Stimulated activated CD4-positive, alpha-beta T cell treated with anti-CD3 and anti-CD28 coated beads, Interleukin-12 subunit alpha, Interleukin-12 subunit beta, amount 100 ng/mL, for 4 hours (primary cell): ENCODE data around the gene NPHP4.

Experiments used
- DNase-seq: peaks from one replicate; pipeline ENCODE4 v3.0.0-alpha.2; 2020

NPHP4 gene

DNA sequence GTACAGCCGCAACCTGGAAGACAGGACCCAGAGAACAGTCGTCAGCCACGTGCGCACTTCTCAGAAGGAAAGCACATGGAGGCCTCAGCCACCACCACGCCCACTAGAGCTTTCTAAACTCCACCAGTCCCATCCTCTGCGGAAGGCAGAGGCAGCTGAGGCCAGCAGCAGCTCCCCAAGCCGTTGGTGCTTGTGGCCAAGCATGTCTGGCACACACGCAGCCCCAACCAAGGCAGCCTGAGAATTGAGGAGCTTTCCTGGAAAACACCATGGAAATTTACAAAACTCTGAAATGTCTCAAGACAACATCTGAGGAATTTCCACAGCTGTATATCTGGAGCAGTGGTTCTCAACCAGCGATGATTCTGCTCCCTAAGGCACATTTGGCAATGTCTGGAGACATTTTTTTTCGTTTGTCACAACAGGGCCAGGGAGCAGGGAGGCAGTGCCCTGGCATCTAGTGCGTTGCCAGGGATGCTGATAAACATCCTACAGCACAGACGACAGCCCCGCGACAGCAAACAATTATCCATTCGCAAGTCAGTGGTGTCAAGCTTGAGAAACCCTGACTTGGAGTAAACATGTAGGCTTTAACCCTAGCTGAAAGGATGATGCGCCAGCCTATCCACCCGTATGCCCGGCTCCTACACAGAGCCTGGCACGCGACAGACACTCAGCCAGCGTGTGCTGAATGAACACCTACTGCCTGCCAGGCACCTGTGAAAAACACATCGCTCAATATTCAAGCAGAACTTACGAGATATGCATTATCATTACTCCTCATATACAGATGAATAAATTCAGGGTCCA, 24.7 kb downstream of the NPHP4 start:
- no peak for DNase-seq

DNA sequence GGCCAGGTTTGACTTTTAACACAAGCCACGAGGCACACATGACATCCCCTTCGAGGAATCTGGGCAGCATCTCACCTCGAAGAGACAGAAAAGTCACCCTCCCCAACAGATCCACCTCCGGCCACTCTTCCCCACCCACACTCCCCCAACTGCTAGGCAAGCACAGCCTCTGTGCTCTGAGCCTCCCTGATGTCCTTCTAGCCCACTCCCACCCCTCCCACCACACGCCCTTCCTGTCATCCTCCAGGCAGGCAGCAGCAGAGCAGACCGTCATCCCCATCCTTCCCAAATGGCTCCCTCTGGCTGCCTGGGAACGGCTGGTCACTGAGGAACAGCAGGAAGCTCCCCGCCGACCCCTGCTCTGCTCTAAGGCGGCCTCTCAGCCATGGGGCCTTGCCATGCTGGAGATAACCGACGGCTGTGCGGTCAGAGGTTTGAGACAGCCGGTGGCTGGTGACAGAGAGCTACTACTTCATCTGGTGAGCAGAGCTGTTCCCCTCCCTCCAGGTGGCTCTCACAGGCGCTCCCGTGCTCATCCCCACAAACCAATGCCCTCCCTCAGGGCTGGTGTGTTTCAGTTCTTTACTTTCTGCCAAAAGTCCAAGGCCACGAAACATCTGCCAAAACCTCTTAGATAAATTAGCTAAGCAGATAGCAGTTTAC, 25.6 kb downstream of the NPHP4 start:
- DNase-seq, result no peak

DNA sequence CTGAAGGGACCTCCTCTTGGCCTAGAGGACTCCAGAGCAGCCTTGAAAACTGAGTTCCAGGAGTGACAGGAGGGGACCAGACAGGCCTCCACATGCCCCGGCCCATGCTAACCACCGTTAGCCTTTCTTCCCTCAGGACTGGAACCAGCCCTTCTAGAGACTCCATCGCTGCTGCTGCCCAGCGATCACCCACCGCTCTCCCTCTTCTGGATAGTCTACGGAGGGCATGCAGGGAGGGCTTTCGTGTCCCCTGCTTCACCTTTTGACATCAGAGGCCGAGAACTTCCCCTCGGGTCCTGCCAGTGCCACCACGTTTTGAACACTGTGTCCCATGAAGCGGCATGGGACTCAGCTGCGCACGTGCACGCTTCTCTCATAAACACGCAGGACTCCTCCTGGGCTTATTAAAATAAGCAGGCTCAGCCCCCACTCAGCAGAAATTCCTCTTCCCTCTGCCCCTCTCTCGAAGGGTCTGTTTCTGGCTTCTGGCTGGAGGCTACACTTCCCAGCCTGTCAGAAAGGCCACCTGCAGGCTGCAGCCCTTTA, 26.6 kb downstream of the NPHP4 start:
- no peak for DNase-seq

DNA sequence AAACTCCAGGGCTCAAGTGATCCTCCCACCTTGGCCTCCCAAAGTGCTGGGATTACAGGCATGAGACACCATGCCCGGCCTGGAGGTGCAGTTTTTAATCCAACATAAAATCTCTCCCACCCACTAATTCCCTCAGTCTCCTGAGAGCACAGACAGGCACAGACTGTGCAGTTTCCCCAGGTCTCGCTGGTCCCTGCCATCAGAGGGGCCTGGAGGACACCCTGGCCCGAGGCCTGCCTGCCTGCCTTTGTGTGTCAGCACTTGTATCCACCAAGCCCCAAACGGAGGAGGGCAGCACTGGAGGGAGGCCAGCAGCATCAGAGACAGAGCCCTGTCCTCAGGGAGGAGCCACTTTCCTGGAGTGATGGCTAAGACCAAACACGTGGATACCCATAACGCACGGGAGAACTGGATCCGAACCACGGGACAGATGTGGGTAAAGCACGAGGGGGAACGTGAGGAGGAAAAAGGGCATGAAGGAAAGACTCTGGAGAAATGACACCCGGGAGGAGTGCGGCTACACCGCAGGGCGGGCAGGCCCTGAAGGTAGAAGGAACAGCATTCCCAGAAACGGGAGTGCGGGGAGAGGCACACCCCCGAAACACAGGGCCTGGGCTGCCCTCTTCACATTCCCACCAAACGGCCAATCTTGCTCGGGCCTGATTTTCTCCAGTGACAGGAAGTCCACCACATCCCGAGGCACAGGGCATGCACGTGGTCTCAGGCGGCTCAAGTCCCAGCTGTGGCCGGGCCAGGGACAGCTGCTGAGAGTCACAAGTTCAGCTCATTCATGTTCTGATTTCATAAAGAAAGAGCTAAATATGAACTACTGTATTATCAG, 29.7 kb downstream of the NPHP4 start:
- DNase-seq, result no peak

DNA sequence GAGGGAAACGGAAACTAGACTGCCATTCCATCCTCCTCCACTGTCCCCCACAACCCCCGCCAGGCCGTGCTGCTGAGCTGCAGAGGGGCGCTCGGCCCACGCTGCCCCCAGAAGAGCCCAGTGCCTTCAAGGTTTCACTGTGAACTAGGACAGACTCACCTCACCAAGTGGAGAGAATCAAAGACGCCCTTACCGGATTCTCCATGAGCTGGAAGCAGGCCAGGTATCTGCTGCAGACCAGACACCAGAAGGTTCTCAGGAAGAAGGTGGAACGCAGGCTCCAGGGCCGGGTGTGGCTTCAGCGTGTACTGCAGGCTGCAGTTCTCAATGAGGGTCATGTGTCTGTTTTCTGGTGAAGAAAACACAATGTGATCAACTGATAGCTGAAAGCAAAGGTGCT, 30.6 kb downstream of the NPHP4 start:
- no peak for DNase-seq

DNA sequence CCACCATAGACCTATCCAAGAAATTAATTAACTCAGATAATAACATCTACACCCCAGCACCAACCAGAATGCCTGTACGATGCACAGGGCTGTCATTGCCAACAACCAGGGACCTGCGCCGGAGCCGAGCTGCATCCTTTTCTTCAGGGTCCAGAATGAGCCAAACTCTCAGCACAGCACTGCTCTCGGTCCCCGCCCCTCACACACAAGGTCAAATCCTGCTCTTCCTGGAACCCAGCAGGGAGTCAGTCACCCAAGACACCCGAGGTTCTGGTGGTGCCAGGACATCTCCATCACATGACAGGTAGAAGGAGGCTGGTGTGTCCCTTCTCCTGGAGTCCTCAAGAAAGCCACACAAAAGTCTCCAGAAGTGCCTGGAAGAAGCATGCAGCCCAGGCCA, 31.9 kb downstream of the NPHP4 start:
- DNase-seq, result no peak

DNA sequence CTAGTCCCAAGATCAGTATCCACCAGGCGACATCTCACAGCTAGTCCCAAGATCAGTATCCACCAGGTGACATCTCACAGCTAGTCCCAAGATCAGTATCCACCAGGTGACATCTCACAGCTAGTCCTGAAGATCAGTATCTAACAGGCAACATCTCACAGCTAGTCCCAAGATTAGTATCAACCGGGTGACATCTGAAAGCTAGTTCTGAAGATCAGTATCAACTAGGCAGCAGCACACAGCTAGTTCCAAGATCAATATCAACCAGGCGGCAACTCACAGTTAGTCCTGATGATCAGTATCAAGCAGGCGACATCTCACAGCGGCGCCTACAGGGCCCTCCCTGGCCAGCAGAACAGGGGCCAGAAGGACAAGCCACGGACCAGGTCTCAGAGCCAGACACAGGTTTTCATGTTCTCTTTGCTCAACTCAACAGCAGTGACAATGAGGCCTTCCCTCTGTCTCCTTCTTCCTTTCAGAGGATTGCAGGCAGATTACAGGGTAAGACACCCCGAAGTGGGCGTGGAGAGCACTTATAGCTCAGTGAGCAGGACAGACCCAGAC, 32.5 kb downstream of the NPHP4 start:
- no peak for DNase-seq

DNA sequence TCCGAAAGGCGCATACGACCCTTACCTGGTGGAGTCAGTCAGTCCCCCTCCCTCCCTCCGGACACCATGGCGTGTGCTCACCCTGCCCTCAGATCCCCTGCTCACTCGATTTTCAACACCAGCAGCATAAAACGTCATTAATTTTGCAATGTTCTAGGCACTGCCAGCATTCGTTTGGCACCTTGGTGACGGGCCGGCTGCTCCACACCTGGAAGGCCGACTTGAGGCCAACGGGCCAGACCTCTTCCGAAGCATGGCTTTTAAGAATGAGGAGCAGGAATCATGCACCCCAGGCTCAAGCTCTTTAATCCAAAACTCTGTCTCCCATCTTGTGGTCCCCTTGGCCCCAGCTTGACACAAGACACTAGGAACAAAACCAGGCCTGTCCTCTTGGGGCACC, 33.1 kb downstream of the NPHP4 start:
- DNase-seq, result no peak

DNA sequence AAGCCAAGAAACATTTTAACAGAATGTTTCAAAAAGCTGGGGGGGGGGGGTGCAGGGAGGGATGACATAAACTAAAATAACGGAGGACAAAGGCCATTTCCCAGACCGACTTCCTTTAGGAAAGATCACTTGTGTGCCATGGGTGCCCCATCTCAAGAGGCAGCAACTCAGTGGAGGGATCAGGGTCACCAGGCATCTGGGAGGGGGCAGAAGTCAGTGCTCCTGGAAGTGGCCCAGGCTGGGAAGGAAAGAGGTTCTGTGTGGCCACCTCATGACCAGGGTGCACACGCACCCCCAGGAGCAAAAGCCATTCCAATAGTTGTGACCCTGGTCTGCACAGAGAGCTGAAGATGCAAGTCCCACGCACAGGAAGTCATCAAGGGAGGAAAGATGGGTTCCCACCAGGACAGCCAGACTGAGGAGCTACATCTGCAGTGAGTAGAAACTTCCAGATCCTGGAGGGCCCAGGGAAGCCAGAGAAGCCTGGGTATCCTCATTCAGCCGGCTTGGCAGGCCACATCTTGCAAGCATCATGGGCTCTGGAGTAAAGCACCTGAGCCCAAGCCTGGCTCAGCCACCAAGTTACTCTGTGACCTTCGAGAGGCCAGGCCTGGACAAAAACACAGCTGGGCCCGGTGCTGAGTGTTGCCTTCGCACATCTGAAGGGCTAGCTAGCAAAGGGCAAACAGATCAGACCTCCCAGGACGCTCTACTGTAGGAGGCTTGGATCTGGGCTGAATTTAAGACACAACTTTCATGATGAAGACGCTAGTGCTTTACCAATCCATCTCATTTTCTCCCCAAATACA, 36.0 kb downstream of the NPHP4 start:
- DNase-seq, result no peak

DNA sequence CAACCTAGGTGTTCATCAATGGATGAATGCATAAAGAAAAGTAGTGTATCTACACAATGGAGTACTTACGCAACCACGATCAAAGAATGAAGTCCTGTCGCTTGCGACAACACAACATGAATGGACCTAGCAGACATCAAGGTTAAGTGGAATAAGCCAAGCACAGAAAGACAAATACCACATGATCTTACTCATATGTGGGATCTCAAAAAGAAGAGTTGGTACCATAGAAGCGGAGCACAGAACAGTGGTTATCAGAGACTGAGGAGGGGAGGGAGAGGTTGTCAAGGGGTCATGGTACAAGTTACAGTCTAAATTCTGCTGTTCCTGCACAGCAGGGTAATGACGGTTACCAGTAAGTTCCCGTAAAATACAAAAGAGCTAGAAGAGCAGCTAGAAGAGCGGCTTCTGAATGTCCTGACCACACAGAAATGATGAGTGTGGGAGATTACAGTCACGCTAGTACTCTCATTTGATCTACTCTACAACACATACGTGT, 36.7 kb downstream of the NPHP4 start:
- no peak for DNase-seq

DNA sequence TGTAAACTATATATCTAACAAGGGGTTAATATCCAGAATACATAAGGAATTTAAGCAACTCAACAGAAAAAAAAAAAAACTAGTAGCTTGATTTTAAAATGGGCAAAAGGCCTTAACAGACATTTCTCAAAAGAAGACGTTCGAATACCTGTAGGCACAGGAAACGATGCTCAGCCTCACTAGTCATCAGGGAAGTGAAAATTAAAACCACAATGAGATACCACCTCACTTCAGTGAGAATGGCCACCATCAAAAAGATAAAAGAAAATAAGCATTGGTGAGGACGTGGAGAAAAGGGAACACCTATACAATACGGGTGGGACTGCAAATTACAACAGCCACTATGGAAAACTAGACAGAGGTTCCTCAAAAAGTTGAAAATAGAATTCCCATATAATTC, 37.3 kb downstream of the NPHP4 start:
- DNase-seq, result no peak

DNA sequence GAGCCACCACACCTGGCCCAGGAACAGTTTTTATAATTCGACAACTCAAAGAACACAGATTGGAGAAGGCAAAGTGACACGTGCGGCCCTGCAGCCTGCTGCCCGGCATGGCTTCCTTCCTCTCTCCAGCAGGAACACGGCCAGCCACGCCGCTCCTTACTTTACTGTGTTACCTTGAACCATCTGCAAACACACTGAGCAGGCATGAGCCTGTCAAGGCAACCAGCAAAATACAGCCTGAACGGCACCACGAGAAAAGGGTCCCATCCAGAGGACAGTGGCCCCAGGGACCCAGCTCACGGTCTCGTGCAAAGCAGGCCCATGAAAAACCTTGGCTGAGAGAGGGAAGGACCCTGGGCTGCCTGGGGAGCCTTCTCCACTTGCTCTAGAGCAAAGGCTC, 38.8 kb downstream of the NPHP4 start:
- no peak for DNase-seq

DNA sequence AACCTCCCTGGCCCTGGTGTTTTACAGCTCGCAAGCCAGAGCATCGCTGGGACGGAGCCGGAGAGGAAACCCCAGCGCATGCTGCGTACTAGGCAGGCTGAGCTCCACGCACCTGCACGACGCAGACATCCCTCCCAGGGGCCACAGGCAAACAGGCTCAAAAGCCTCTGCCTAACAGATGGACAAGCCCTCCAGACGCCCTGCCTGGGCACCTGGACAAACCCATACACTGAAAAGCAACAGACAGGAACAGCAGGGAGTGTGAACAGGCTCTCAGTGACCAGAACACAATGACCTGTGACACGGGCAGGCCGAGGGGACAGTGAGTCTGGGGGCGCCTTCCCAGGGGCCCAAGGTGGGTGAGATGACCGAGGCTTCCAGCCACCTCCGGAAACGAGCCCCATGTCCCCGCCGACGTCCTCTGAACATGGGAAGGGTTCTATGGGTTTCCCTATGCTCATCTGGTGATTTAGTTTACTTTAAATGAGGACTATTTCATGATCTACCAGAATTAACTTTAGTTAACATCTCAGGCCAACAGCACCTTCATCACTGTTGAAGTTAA, 40.3 kb downstream of the NPHP4 start:
- DNase-seq, result no peak

DNA sequence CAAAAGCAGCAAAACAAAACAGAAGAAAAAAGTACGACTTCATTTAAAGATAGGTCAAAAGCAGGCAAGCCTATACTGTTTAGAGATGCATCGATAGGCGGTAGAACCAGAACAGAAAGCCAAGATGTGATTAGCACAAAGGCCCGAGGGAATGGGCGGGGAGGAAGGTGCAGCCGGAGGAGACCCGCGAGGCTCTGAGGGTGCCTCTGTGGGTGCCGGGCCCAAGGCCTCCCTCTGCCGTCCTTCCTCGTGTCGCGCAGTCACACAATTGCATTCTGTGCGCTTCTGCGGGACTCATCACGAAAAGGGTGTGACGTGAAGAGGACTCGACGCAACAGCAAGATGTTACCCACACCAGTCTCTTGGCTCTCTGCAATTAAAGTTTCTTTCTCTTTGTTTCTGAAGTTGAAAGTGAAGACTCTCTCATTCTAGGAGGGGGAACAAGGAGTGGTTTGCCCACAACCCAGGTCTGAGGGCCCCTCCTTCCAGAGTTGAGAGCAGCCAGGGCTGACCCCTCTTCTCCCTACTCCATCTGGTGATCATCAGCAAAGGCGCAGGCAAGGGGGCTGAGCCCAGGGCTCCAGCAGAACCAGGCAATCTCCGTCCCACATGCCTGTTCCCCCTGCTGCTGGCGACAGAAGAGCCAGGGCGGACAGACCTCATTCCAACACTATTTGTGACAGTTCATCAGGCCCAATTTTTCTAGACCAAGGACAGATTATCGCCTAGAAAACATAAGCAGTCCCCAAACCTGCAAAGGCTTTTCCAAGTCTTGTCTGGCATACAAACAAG, 41.0 kb downstream of the NPHP4 start:
- DNase-seq, result no peak

DNA sequence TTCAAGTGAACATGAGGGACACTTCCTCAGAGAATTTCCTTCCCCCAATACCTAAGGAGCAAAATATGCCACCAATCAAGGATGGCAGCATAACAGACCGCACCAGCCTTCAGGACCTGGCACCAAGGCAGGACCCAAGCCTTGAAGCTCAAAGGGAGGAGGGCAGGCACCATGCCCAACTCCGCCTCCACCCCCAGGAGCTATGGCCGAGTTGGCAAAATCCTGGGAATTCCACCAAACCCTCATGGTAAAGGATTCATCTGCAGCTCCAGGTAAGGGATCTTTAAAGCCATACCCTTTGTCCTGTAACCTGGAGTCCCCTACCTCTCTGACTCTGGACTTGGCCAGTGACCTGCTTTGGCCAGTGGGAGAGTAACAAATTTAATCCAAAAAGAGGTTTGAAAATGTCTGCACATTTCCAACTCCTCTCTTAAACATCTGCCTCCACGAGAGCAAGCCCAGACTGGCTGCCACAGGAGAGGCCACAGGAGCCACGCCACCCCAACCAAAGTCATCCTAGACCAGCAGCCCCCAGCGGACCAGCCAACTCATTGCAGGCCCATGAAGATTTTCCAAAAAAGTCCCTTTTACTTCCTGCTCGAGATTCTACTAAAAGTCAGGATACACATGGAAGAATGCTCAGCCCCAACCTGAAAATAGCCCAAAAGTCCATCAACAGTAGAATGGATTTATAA, 41.9 kb downstream of the NPHP4 start:
- no peak for DNase-seq

DNA sequence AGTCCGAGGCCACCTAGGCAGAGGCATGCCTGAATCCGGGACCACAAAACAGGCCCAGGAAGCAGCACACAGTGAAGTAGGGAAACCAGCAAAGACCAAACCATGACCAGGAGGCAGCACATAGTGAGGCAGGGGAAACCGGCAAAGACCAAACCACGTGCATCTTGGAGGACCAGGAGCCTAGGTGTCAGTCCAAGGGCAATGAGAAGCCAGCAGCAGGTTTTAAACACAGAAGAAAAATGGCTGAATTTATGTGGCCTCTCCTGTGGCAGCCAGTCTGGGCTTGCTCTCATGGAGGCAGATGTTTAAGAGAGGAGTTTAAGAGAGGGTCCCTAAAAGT, 42.5 kb downstream of the NPHP4 start:
- DNase-seq, result no peak

DNA sequence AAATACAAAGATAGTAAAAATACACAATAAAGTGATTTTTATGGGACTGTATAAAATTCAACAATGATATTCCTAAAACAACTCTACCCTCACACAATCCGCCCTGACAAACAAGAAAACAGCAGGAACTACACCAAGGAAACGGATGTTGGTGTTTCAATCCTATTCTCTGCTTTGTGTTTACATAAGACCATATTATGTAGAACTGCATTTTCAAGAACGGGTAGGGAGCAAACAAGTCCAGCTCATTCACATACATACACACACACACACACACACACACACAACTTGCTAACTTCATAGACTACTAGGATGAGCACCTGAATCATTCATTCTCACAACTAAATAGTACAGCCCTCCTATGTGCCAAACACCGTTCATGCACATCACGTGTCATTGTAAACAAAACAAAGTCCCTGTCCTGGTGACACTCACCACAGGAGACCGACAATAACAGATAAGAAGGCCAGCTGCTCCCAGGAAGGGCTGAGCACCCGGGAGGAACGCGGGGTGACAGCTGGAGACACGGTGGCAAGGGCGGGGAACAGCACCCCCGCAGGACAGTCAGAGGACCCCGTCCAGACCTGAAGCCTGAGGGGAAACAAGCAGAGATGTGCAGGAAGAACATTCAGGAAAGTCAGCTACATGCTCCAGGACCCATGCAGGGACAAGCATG, 43.0 kb downstream of the NPHP4 start:
- DNase-seq, result no peak

DNA sequence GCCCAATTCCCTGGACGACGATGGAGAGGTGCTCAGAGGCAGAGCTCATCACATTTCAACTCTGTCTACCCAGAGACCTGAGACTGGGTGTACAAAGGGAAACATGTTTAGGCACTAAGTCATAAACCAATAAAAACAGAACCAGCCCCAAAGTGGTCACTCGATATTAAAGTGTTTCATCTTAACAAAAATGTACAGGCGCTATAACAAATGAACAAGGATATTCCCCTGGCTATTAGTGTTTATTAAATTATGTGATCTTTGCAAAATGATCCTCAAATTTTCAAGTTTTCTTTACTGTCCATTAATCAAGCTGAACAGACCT, 43.6 kb downstream of the NPHP4 start:
- no peak for DNase-seq

DNA sequence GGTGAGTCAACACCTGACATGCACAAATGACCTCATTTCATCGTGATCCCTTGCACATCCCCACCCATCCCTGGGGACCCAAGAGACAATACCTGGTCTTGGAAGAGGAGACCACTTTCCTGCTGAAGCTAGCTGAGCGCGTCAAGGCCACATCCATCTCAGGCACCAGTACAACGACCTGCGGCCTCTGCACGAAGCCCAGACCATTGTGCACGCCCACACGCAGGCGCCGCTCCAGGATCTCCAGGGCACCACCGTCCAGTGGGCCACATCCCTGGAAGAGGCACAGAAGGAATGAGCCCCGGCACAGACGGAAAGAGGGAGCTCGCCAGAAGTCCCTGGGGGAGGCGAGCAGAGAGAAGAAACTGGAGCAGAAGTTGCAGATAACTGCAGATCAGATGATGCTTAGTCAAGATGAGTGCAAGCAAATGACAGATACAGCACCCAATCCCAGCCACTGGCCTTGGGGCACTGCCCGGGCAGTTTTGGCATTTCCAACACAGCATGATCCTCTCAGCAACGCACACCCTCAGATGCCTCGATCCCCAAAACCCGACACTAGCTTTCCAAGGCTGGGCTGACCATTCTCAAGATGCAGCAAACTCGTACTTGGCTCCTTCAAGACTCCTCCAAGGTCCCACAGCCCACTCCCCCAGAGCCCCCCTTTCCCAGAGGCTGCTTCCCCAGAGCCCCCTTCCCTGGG, 44.1 kb downstream of the NPHP4 start:
- no peak for DNase-seq
